DND-41 (cell line): ENCODE results near the gene SLC6A12.

Experiments used
- CTCF ChIP-seq: IDR thresholded peaks from 2 replicates; pipeline ENCODE4 v1.5.1; 2012; ENCODE audit warnings: borderline replicate concordance, low read length, moderate library complexity, mild to moderate bottlenecking; ENCODE audit not compliant: poor library complexity, severe bottlenecking; ENCODE audit errors: extremely low read depth
- EZH2 ChIP-seq: IDR thresholded peaks from 3 replicates; pipeline ENCODE4 v1.6.1; 2012; ENCODE audit warnings: borderline replicate concordance, low read depth, mild to moderate bottlenecking, moderate library complexity, low read length, inconsistent platforms; ENCODE audit not compliant: severe bottlenecking

GRCh38 chr12:147242-147641 lies 66.7 kb downstream of the SLC6A12 start:
- TF ChIP-seq CTCF (no peak), EZH2 (no peak)
